SH-SY5Y (cell line): ENCODE data around the gene BMP10.

ENCODE experiments used
- GATA2 ChIP-seq: IDR thresholded peaks from 2 replicates; pipeline ENCODE4 v1.6.1; 2011; ENCODE audit warnings: mild to moderate bottlenecking, low read depth, low read length
- GATA3 ChIP-seq: IDR thresholded peaks from 2 replicates; pipeline ENCODE4 v1.6.1; 2011; ENCODE audit warnings: low read depth, mild to moderate bottlenecking, low read length, moderate library complexity

GRCh38 chr2:68885811-68886075 is 14.5 kb upstream of the BMP10 start:
- no peak for TF ChIP-seq GATA2
- TF ChIP-seq GATA3 = no peak
